Mesendoderm (in vitro differentiated cells): ENCODE results near the gene LCORL.
A peak's percentile ranks its signal among the peaks of the same experiment; 100 is the strongest.

Experiments used
- DNase-seq: peaks from one replicate; pipeline ENCODE4 v3.0.0; 2013
- H2AK5ac ChIP-seq: 2 replicates; pipeline ENCODE4 v1.6.1; 2013; ENCODE audit warnings: low read length, inconsistent platforms
- H2BK120ac ChIP-seq: 2 replicates; pipeline ENCODE4 v1.6.1; 2013; ENCODE audit warnings: low read depth, mild to moderate bottlenecking, low read length, moderate library complexity, mixed read lengths
- H2BK15ac ChIP-seq: replicated peaks from 2 replicates; pipeline ENCODE4 v1.6.1; 2013; ENCODE audit warnings: low read depth, mild to moderate bottlenecking, moderate library complexity
- H2BK5ac ChIP-seq: 2 replicates; pipeline ENCODE4 v1.6.1; 2013; ENCODE audit warnings: low read length, inconsistent platforms
- H3K18ac ChIP-seq: 2 replicates; pipeline ENCODE4 v1.6.1; 2013; ENCODE audit warnings: mild to moderate bottlenecking, low read length, mixed read lengths
- H3K23ac ChIP-seq: one replicate; pipeline ENCODE4 v1.6.1; 2013; ENCODE audit warnings: low read length
- H3K27ac ChIP-seq: 2 replicates; pipeline ENCODE4 v1.5.1; 2013; ENCODE audit warnings: low read depth, mild to moderate bottlenecking, inconsistent platforms, low read length, moderate library complexity
- H3K27me3 ChIP-seq: 2 replicates; pipeline ENCODE4 v1.6.1; 2013; ENCODE audit warnings: low read length, control low read depth, mild to moderate bottlenecking, inconsistent platforms; ENCODE audit not compliant: insufficient read depth, poor library complexity
- H3K36me3 ChIP-seq: 2 replicates; pipeline ENCODE4 v1.6.1; 2013; ENCODE audit warnings: low read length, inconsistent platforms; ENCODE audit not compliant: control insufficient read depth, insufficient read depth
- H3K4ac ChIP-seq: one replicate; pipeline ENCODE4 v1.6.1; 2013; ENCODE audit warnings: low read depth, mild to moderate bottlenecking, low read length, moderate library complexity
- H3K4me1 ChIP-seq: 2 replicates; pipeline ENCODE4 v1.6.1; 2013; ENCODE audit warnings: low read depth, low read length, inconsistent platforms; ENCODE audit not compliant: control insufficient read depth
- H3K4me2 ChIP-seq: 2 replicates; pipeline ENCODE4 v1.6.1; 2013; ENCODE audit warnings: low read length
- H3K4me3 ChIP-seq: 2 replicates; pipeline ENCODE4 v1.5.1; 2013; ENCODE audit warnings: mild to moderate bottlenecking, low read length
- H3K56ac ChIP-seq: one replicate; pipeline ENCODE4 v1.6.1; 2013; ENCODE audit warnings: low read length
- H3K79me1 ChIP-seq: 2 replicates; pipeline ENCODE4 v1.6.1; 2013; ENCODE audit warnings: low read length, inconsistent platforms
- H3K79me2 ChIP-seq: 2 replicates; pipeline ENCODE4 v1.6.1; 2013; ENCODE audit warnings: mild to moderate bottlenecking, low read length; ENCODE audit not compliant: control insufficient read depth, insufficient read depth
- H3K9ac ChIP-seq: 2 replicates; pipeline ENCODE4 v1.6.1; 2013; ENCODE audit warnings: low read length, inconsistent platforms
- H4K5ac ChIP-seq: one replicate; pipeline ENCODE4 v1.6.1; 2013; ENCODE audit warnings: low read length
- H4K8ac ChIP-seq: one replicate; pipeline ENCODE4 v1.6.1; 2013; ENCODE audit warnings: low read depth, mild to moderate bottlenecking, control low read depth, low read length, moderate library complexity
- WGBS: extraction: QIAGEN DNeasy Blood & Tissue Kit; methylation state at CpG from one replicate; pipeline ENCODE4 v1.1.7; 2013; ENCODE audit warnings: low lambda C conversion rate, missing lambda C conversion rate; ENCODE audit not compliant: insufficient coverage; ENCODE audit errors: extremely low coverage; 5-methylcytosine and 5-hydroxymethylcytosine counted together

LCORL gene

GRCh38 chr4:17810260-17811077 is 211.1 kb downstream of the LCORL start, which contains the start of the genes DCAF16 and NCAPG:
Gene DCAF16 (minus strand): TSS chr4:17810757. CDS start chr4:17804141, 6,616 bp downstream.
Gene NCAPG (plus strand): TSS chr4:17810979. CDS start chr4:17811078, 99 bp downstream.
- peak; percentile 100 for DNase-seq

GRCh38 chr4:17809667-17810066 is 211.9 kb downstream of the LCORL start:
- Histone ChIP-seq H3K27me3 (no peaks in the 10 kb centered on the region), H3K27ac (no peak overlapping the region), H4K5ac (no peak overlapping the region), H2AK5ac (no peak overlapping the region), H2BK5ac (no peak overlapping the region), H3K79me2 (peaks cover 60% of the 10 kb centered on the region), H3K4me1 (peaks cover 2% of the 10 kb centered on the region), H3K18ac (no peak overlapping the region), H4K8ac (no peak overlapping the region), H2BK120ac (no peak overlapping the region), H2BK15ac (no peak overlapping the region), H3K9ac (peak overlapping the region; percentile 91), H3K4me3 (peak overlapping the region; percentile 74), H3K4me2 (peak overlapping the region; percentile 73), H3K4ac (no peak overlapping the region), H3K56ac (peak overlapping the region; percentile 95), H3K79me1 (peaks cover 5% of the 10 kb centered on the region), H3K23ac (no peak overlapping the region), H3K36me3 (no peaks in the 10 kb centered on the region)
- no CpG with 5 or more reads among the region's 7 CpGs for WGBS
- DNase-seq = no peak

More at GRCh38 chr4:17810260-17811077, 211.1 kb downstream of the LCORL start, which contains the start of the genes DCAF16 and NCAPG:
- H3K4ac ChIP-seq = peak within 1 kb of the TSS; percentile 78
- H2BK15ac ChIP-seq = no peak within 1 kb of the TSS
- peak within 1 kb of the TSS; percentile 99 for H3K56ac ChIP-seq
- H3K27me3 ChIP-seq = no peaks in the 10 kb centered on the region
- H3K79me2 ChIP-seq = peaks cover 60% of the 10 kb centered on the region
- no peak within 1 kb of the TSS for H2BK120ac ChIP-seq
- no peaks in the 10 kb centered on the region for H3K36me3 ChIP-seq
- H2AK5ac ChIP-seq = no peak within 1 kb of the TSS
- H3K27ac ChIP-seq = peak within 1 kb of the TSS; percentile 87
- H4K5ac ChIP-seq = no peak within 1 kb of the TSS
- peak within 1 kb of the TSS; percentile 75 for H3K23ac ChIP-seq
- H4K8ac ChIP-seq = no peak within 1 kb of the TSS
- H3K79me1 ChIP-seq = peaks cover 5% of the 10 kb centered on the region
- H2BK5ac ChIP-seq = peak within 1 kb of the TSS; percentile 81
- peak within 1 kb of the TSS; percentile 91 for H3K4me3 ChIP-seq
- H3K4me1 ChIP-seq = peaks cover 2% of the 10 kb centered on the region
- no CpG with 5 or more reads among the region's 69 CpGs for WGBS
- peak within 1 kb of the TSS; percentile 73 for H3K4me2 ChIP-seq
- peak within 1 kb of the TSS; percentile 95 for H3K9ac ChIP-seq
- peak within 1 kb of the TSS; percentile 90 for H3K18ac ChIP-seq

GRCh38 chr4:17807446-17807845 is 214.1 kb downstream of the LCORL start:
- H3K36me3 ChIP-seq = peaks cover 5% of the 10 kb centered on the region
- H3K4me3 ChIP-seq = no peak overlapping the region
- H3K27me3 ChIP-seq = no peaks in the 10 kb centered on the region
- WGBS = no CpG with 5 or more reads among the region's 6 CpGs
- H4K5ac ChIP-seq = no peak overlapping the region
- H2BK15ac ChIP-seq = no peak overlapping the region
- no peak overlapping the region for H4K8ac ChIP-seq
- H3K79me2 ChIP-seq = peaks cover 51% of the 10 kb centered on the region
- H3K27ac ChIP-seq = no peak overlapping the region
- H3K79me1 ChIP-seq = peaks cover 8% of the 10 kb centered on the region
- no peak overlapping the region for H2AK5ac ChIP-seq
- peak overlapping the region; percentile 13 for H3K9ac ChIP-seq
- peaks cover 2% of the 10 kb centered on the region for H3K4me1 ChIP-seq
- peak overlapping the region; percentile 53 for H3K56ac ChIP-seq
- peak overlapping the region; percentile 6 for H3K4me2 ChIP-seq
- H3K4ac ChIP-seq = no peak overlapping the region
- no peak overlapping the region for H3K18ac ChIP-seq
- no peak overlapping the region for H2BK5ac ChIP-seq
- H2BK120ac ChIP-seq = no peak overlapping the region
- H3K23ac ChIP-seq = no peak overlapping the region
- DNase-seq = no peak

- Histone ChIP-seq H3K79me1 (peaks cover 8% of the 10 kb centered on the region), H4K5ac (no peak overlapping the region), H3K4me1 (peaks cover 2% of the 10 kb centered on the region), H3K9ac (no peak overlapping the region), H2AK5ac (no peak overlapping the region), H3K18ac (no peak overlapping the region), H3K4me2 (no peak overlapping the region), H3K23ac (no peak overlapping the region), H3K4me3 (no peak overlapping the region), H3K27ac (no peak overlapping the region), H2BK5ac (no peak overlapping the region), H3K4ac (no peak overlapping the region), H4K8ac (no peak overlapping the region), H2BK120ac (no peak overlapping the region), H3K36me3 (peaks cover 7% of the 10 kb centered on the region), H3K56ac (no peak overlapping the region), H3K27me3 (no peaks in the 10 kb centered on the region), H3K79me2 (peaks cover 37% of the 10 kb centered on the region), H2BK15ac (no peak overlapping the region)
- DNase-seq = no peak
- no CpG with 5 or more reads among the region's 3 CpGs for WGBS
Observed at GRCh38 chr4:17805580-17806155, 215.9 kb downstream of the LCORL start.

- no peak overlapping the region for H3K4me2 ChIP-seq
- H3K4ac ChIP-seq = no peak overlapping the region
- H4K8ac ChIP-seq = no peak overlapping the region
- peaks cover 1% of the 10 kb centered on the region for H3K36me3 ChIP-seq
- H3K9ac ChIP-seq = no peak overlapping the region
- H3K4me3 ChIP-seq = no peak overlapping the region
- H3K27me3 ChIP-seq = no peaks in the 10 kb centered on the region
- H3K23ac ChIP-seq = no peak overlapping the region
- no peak overlapping the region for H2BK15ac ChIP-seq
- H3K4me1 ChIP-seq = no peaks in the 10 kb centered on the region
- no peak overlapping the region for H3K27ac ChIP-seq
- H2BK120ac ChIP-seq = no peak overlapping the region
- WGBS = no CpG with 5 or more reads among the region's 1 CpG
- H3K79me2 ChIP-seq = no peaks in the 10 kb centered on the region
- H3K79me1 ChIP-seq = no peaks in the 10 kb centered on the region
- no peak overlapping the region for H4K5ac ChIP-seq
- no peak overlapping the region for H3K56ac ChIP-seq
- H2BK5ac ChIP-seq = no peak overlapping the region
- no peak overlapping the region for H3K18ac ChIP-seq
- DNase-seq = no peak
- no peak overlapping the region for H2AK5ac ChIP-seq
Observed at GRCh38 chr4:17797808-17798207, 223.7 kb downstream of the LCORL start.
